ENCODE results near the gene PCDH8. TPM values are rescaled to one million over a fixed set of nuclear protein-coding genes. Genes with fewer than 3 reads are reported as not detected.

The PCDH8 gene
- total RNA-seq, 6 experiments from 2014 or later, result not detected

- no peak overlapping the region for H3K4me3 ChIP-seq
- intact Hi-C loops (cut with DNase I), result no loop called here
- H3K4me1 ChIP-seq, result no peaks in the 10 kb centered on the region
- 0% methylated on average over 1 of the region's 1 CpG for WGBS (ENCODE audit: insufficient coverage, low coverage, low lambda C conversion rate, missing lambda C conversion rate)
- no peaks in the 10 kb centered on the region for H3K36me3 ChIP-seq
- H3K27ac ChIP-seq, result no peak overlapping the region
- no peaks in the 10 kb centered on the region for H3K9me3 ChIP-seq
- ATAC-seq, result no peak
- TF ChIP-seq CTCF (IDR thresholded peaks at IDR 0.05), result no peak
- no peak for TF ChIP-seq POLR2A (IDR thresholded peaks at IDR 0.05)
- no peak for DNase-seq
- H3K27me3 ChIP-seq, result no peaks in the 10 kb centered on the region
Observed at GRCh38 chr13:52798770-52799430, 49.5 kb downstream of the PCDH8 start.

- no peaks in the 10 kb centered on the region for H3K4me1 ChIP-seq
- no peak for TF ChIP-seq POLR2A (IDR thresholded peaks at IDR 0.05)
- no peak overlapping the region for H3K27ac ChIP-seq
- no peaks in the 10 kb centered on the region for H3K36me3 ChIP-seq
- intact Hi-C loops (cut with DNase I), result no loop called here
- DNase-seq (no peak), ATAC-seq (no peak)
- no peaks in the 10 kb centered on the region for H3K9me3 ChIP-seq
- H3K27me3 ChIP-seq, result no peaks in the 10 kb centered on the region
- no peak overlapping the region for H3K4me3 ChIP-seq
- WGBS (ENCODE audit: insufficient coverage, low coverage, low lambda C conversion rate, missing lambda C conversion rate), result 31% methylated on average over 1 of the region's 2 CpGs
Observed at GRCh38 chr13:52797176-52797575, 51.3 kb downstream of the PCDH8 start.

GRCh38 chr13:52794589-52794988, 53.9 kb downstream of the PCDH8 start:
- no peaks in the 10 kb centered on the region for H3K4me1 ChIP-seq
- no peaks in the 10 kb centered on the region for H3K36me3 ChIP-seq
- intact Hi-C loops (cut with DNase I), result no loop called here
- H3K27me3 ChIP-seq, result no peaks in the 10 kb centered on the region
- DNase-seq, result no peak
- TF ChIP-seq CTCF (IDR thresholded peaks at IDR 0.05), result no peak
- TF ChIP-seq POLR2A (IDR thresholded peaks at IDR 0.05), result no peak
- H3K9me3 ChIP-seq, result no peaks in the 10 kb centered on the region
- 73% methylated on average over 6 of the region's 7 CpGs for WGBS (ENCODE audit: insufficient coverage, low coverage, low lambda C conversion rate, missing lambda C conversion rate)
- no peak overlapping the region for H3K27ac ChIP-seq
- no peak for ATAC-seq
- no peak overlapping the region for H3K4me3 ChIP-seq

- no peak overlapping the region for H3K4me3 ChIP-seq
- intact Hi-C loops (cut with DNase I), result no loop called here
- whole genome bisulfite sequencing (ENCODE audit: insufficient coverage, low coverage, low lambda C conversion rate, missing lambda C conversion rate), result 45% methylated on average over 6 of the region's 7 CpGs
- H3K36me3 ChIP-seq, result no peaks in the 10 kb centered on the region
- no peaks in the 10 kb centered on the region for H3K27me3 ChIP-seq
- no peak for ATAC-seq
- H3K4me1 ChIP-seq, result no peaks in the 10 kb centered on the region
- H3K9me3 ChIP-seq, result no peaks in the 10 kb centered on the region
- H3K27ac ChIP-seq, result no peak overlapping the region
- no peak for TF ChIP-seq POLR2A (IDR thresholded peaks at IDR 0.05)
- TF ChIP-seq CTCF (IDR thresholded peaks at IDR 0.05), result no peak
- no peak for DNase-seq
Observed at GRCh38 chr13:52793515-52794061, 54.9 kb downstream of the PCDH8 start.

MicroRNAs encoded within 50 kb of the gene (microRNA counts, 767-probe panel; counts per million panel counts)
- microRNA hsa-miR-759, result 237 counts per million

Small RNAs within 50 kb of the gene (microRNA-seq; reads per million reads assigned to microRNA genes)
- gene MIR759, result 0 reads per million in 2 donors

Small RNAs within 50 kb of the gene (small RNA-seq; reads per million reads assigned to genes)
- gene MIR759, result 0 reads per million in 2 experiments

Other genes starting within 250 kb of the PCDH8 start
- gene HNRNPA1L2, start 206.2 kb downstream of the PCDH8 start, total RNA-seq, result 1 to 10 TPM in 5 of 6 experiments, under 1 TPM in 1; 0.31 to 1.9 (median 1.2) TPM
- gene SUGT1, start 195.8 kb downstream of the PCDH8 start, total RNA-seq, result 10 to 100 TPM; 15.4 to 29.3 (median 23.9) TPM
- not detected for gene CNMD, start 108.8 kb downstream of the PCDH8 start, total RNA-seq
- under 1 TPM in 3 of 6 experiments, not detected in 3; 0.54 to 0.75 (median 0.73) TPM for gene OLFM4, start 180.2 kb upstream of the PCDH8 start, total RNA-seq

Measured in right lobe of liver (tissue), 6 donors.